ENCODE measurements around the gene CCDC142. TPM values are rescaled to one million over a fixed set of nuclear protein-coding genes. Genes with fewer than 3 reads are reported as not detected.
"Not testable (repeated sequence)": the region's sequence is repeated elsewhere in the genome, so short reads cannot be mapped to it uniquely, and the experiment has no call there.

CCDC142 gene
- total RNA-seq, 4 donors from 2014 or later = 10.4 to 31.1 (median 18.7) TPM

DNA sequence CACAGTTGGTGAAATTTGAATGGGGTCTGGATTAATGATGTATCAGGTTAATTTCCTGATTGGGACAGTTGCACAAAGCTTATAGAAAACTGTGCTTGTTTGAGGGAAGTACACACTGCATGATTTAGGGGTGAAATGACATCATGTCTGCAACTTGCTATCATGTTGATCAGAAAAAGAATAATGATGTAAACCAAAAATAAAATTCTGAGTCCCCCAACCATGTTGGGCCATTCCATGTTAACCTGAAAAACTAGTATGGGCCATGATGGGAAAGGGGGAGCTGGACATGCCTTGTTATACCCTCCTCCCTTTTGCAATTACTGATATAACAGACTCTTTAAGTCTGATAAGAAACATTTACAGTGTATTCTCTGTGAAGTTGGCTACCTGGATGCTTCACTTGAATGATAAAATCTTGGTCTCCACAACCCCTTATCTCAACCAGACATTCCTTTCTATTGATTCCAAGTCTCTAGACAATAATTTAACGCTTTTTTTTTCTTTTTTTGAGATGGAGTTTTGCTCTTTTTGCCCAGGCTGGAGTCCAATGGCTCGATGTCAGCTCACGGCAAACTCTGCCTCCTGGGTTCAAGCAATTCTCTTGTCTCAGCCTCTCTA, 32.1 kb downstream of the CCDC142 start:
- no peak for DNase-seq (ENCODE audit: low spot score in 2 of 2)
- no peak for TF ChIP-seq POLR2A (IDR thresholded peaks at IDR 0.05)
- TF ChIP-seq, protein P1, sequence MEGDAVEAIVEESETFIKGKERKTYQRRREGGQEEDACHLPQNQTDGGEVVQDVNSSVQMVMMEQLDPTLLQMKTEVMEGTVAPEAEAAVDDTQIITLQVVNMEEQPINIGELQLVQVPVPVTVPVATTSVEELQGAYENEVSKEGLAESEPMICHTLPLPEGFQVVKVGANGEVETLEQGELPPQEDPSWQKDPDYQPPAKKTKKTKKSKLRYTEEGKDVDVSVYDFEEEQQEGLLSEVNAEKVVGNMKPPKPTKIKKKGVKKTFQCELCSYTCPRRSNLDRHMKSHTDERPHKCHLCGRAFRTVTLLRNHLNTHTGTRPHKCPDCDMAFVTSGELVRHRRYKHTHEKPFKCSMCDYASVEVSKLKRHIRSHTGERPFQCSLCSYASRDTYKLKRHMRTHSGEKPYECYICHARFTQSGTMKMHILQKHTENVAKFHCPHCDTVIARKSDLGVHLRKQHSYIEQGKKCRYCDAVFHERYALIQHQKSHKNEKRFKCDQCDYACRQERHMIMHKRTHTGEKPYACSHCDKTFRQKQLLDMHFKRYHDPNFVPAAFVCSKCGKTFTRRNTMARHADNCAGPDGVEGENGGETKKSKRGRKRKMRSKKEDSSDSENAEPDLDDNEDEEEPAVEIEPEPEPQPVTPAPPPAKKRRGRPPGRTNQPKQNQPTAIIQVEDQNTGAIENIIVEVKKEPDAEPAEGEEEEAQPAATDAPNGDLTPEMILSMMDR (IDR thresholded peaks at IDR 0.05) = no peak
- TF ChIP-seq POLR2AphosphoS5 (IDR thresholded peaks at IDR 0.05) = no peak
- TF ChIP-seq EP300 (IDR thresholded peaks at IDR 0.05) = no peak
- Histone ChIP-seq H3K4me3 (no peak overlapping the region), H3K4me1 (peaks cover 12% of the 10 kb centered on the region), H3K36me3 (no peaks in the 10 kb centered on the region), H3K27me3 (no peaks in the 10 kb centered on the region), H3K9me3 (no peaks in the 10 kb centered on the region), H3K27ac (no peak overlapping the region)
- 79% methylated on average over 3 of the region's 3 CpGs for WGBS

DNA sequence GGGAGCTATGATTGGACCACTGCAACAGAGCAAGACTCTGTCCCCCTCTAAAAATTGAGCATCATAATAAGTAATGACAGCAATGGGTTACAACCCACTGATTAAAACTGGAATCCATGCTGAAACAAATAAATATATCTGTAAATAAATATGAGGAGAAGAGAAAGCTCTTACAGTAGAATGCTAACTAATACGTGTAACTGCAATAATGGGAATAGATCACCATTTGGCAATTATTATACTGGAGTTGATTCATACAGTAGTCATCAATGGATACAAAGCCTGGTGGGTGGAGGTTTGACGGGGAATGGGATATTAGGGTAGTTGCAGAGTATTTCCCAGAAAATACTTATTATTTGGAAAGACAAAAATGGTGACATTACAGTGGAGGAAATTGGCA, 34.0 kb downstream of the CCDC142 start:
- 76% methylated on average over 2 of the region's 2 CpGs for WGBS
- H3K27me3 ChIP-seq = no peaks in the 10 kb centered on the region

DNA sequence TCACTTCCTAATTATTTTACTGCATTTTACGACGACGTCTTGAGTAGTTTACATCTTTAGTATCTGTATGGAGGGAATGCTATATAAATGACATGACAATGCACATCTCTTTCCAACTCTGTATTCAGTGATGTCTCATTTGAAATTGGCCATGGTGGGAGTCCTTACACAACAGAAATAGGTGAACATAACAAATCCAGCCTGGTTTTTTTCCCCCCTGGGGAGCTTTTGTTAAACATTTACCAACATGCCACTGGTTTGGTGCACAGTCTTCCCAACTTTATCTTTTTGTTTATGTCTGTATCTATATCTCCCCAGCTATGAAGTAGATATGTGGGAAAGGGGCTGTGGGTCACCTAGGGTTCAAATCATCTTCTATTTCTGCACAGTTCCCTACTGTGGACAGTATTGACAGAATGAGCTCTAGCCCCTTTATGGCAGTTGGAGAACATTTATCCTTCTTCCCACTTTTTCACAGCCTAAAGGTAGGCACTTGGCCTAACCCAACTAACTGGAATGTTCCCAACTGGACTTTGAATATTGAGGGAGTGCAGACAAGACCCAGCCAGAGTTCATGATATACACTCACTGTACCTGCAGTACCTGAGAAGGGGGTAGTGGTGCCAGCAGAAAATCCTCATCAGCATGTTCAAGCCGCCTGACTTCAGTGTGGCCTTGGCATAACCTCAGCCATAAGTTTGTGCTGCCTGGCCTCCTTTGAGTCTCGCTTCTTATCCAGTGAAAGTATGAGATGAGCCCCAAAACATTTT, 35.4 kb downstream of the CCDC142 start:
- DNase-seq (ENCODE audit: low spot score in 2 of 2) = no peak
- no peak overlapping the region for H3K4me3 ChIP-seq
- no peaks in the 10 kb centered on the region for H3K27me3 ChIP-seq
- H3K9me3 ChIP-seq = no peaks in the 10 kb centered on the region
- no peaks in the 10 kb centered on the region for H3K4me1 ChIP-seq
- WGBS = 93% methylated on average over 5 of the region's 5 CpGs
- TF ChIP-seq POLR2AphosphoS5 (IDR thresholded peaks at IDR 0.05) = no peak
- no peak for TF ChIP-seq POLR2A (IDR thresholded peaks at IDR 0.05)
- TF ChIP-seq EP300 (IDR thresholded peaks at IDR 0.05) = no peak
- TF ChIP-seq, protein P1 (IDR thresholded peaks at IDR 0.05) = no peak
- no peaks in the 10 kb centered on the region for H3K36me3 ChIP-seq
- H3K27ac ChIP-seq = no peak overlapping the region

More for the DNA sequence above, 34.0 kb downstream of the CCDC142 start:
- no peak overlapping the region for H3K4me3 ChIP-seq
- no peak for DNase-seq (ENCODE audit: low spot score in 2 of 2)
- no peaks in the 10 kb centered on the region for H3K9me3 ChIP-seq
- TF ChIP-seq POLR2A (IDR thresholded peaks at IDR 0.05) = no peak
- TF ChIP-seq, protein P1 (IDR thresholded peaks at IDR 0.05) = no peak
- no peak for TF ChIP-seq POLR2AphosphoS5 (IDR thresholded peaks at IDR 0.05)
- no peak for TF ChIP-seq EP300 (IDR thresholded peaks at IDR 0.05)
- no peaks in the 10 kb centered on the region for H3K36me3 ChIP-seq
- no peak overlapping the region for H3K27ac ChIP-seq
- no peaks in the 10 kb centered on the region for H3K4me1 ChIP-seq

DNA sequence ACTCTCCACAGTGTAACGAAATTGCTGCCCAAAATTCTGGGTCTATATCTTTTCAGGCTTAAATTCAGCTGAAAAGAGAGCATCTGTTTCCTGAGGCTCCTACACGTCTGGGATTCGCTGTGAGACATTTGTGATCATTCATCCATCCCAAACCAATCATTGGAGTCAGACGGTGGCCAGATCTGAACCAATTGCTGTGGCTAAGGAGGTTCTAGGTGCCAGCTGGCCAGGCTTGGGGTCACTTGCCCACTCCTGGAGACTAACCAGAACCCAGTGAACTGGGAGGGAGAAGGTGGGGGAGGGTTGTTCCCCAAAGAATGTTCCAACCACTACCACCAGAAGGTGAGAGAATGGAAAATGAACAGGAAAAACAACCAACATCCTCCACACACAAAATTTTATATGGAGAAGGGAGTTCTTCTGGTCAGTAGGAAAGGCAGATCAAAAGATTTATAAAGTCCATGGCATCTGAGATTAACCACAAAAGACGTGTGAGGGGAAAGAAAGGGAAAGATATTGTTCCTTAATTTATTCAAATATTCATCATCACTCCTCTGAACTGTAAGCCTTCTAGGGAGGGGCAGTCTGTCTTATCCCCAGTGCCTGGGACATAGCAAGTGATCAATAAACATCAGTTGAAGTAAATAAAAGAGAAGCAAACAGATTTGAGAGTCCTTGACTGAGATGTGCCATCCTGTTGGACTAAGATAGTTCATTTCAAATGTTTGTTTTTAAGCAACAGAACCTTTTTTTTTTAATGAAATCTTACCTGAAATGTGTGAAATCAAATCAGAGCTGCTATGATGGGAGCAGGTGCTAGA, 38.1 kb downstream of the CCDC142 start:
- H3K27ac ChIP-seq = no peak overlapping the region
- no peaks in the 10 kb centered on the region for H3K9me3 ChIP-seq
- TF ChIP-seq POLR2A (IDR thresholded peaks at IDR 0.05) = no peak
- no peak for TF ChIP-seq POLR2AphosphoS5 (IDR thresholded peaks at IDR 0.05)
- no peak for TF ChIP-seq EP300 (IDR thresholded peaks at IDR 0.05)
- TF ChIP-seq, protein P1 (IDR thresholded peaks at IDR 0.05) = no peak
- H3K27me3 ChIP-seq = no peaks in the 10 kb centered on the region
- H3K4me3 ChIP-seq = no peak overlapping the region
- H3K4me1 ChIP-seq = peaks cover 23% of the 10 kb centered on the region
- H3K36me3 ChIP-seq = no peaks in the 10 kb centered on the region
- WGBS = 37% methylated on average over 5 of the region's 5 CpGs
- DNase-seq (ENCODE audit: low spot score in 2 of 2) = no peak

DNA sequence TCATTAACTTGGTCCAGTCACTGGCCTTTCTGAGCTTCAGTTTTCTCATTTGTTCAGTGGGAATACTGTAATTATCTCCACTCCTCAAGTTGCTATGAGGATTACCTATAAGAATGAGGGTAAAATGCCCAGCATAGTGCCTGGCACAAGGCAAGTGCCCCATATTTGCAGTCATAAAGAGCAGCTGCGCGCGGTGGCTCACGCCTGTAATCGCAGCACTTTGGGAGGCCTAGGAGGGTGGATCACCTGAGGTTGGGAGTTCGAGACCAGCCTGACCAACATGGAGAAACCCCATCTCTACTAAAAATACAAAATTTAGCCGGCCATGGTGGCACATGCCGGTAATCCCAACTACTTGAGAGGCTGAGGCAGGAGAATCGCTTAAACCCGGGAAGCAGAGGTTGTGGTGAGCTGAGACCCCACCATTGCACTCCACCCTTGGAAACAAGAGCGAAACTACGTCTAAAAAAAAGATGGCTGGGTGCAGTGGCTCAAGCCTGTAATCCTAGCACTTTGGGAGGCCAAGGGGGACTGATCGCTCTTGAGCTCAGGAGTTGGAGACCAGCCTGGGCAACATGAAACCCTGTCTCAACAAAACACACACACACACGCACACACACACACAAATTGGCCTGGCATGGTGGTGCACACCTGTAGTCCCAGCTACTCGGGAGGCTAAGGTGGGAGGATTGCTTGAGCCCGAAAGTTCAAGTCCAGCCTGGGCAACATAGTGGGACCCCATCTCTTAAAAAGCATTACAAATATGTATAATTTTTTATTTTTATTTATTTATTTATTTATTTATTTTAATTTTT, 40.1 kb downstream of the CCDC142 start:
- not testable (repeated sequence) for H3K27me3 ChIP-seq, H3K9me3 ChIP-seq, H3K36me3 ChIP-seq
- WGBS = 84% methylated on average over 16 of the region's 16 CpGs
- peak in 1 of 2 donors; percentile 55 for DNase-seq (ENCODE audit: low spot score in 2 of 2)
- peak overlapping the region; percentile 84 for H3K27ac ChIP-seq
- peak overlapping the region; percentile 65 for H3K4me3 ChIP-seq
- peaks cover 32% of the 10 kb centered on the region for H3K4me1 ChIP-seq
